Transverse colon (tissue), 3 donors: ENCODE measurements around the gene GTF3C1.

Experiments used
- EP300 ChIP-seq: sonication (generic); formaldehyde crosslinking; IDR thresholded peaks from one replicate; pipeline ENCODE4 v1.6.1; 2017; ENCODE audit warnings: antibody characterized with exemption, low read depth
- POLR2A ChIP-seq: fragments of 450-650 bp; IDR thresholded peaks from one replicate; pipeline ENCODE4 v1.6.1; 2016; ENCODE audit warnings: antibody characterized with exemption, mild to moderate bottlenecking, moderate library complexity
- TF ChIP-seq, protein P1 (sequence below), 5 experiments: fragments of 200-600 bp in 3 of 5; fragments of 450-650 bp in 2 of 5; sonication (generic) in 3 of 5; IDR thresholded peaks; 1 replicate in 2 of 5; 2 replicates in 3 of 5; pipeline ENCODE4 v1.5.1; 2016 to 2017; ENCODE audit warnings: antibody characterized with exemption in 5 of 5, inconsistent platforms in 3 of 5, mild to moderate bottlenecking in 2 of 5, moderate library complexity in 1 of 5

DNA sequence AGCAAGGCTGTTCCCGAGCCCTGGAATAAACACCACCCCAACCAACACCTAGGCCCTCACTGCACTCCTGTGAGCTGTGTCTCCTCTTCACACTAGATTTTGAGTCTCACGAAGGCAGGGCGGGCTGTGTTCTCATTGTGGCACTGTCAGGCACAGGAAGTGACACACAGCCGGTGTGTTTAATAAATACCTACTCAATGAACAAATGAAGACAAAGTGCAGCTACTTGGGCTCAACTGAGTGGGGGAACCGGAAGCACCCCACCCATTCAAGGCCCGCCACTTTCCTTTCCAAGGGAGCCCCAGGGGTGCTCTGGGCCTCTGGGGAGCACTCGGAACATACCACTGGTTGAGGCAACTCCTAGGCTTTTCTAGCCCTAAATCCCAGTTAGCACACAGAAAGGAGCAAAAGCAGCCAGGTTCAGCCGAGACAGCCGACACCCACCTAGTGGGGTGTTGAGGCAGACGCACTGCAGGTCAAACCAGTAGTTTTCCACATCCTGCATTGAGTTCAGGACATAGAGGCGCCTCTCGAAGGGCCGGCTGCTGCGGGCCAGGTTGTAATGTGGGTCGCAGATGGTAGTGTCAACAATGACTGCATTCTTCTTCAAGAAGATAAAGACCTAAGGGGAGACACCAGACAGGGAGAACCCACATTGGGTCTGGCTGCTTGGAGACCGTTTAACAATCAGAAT is 57.7 kb downstream of the GTF3C1 start:
- TF ChIP-seq, protein P1, sequence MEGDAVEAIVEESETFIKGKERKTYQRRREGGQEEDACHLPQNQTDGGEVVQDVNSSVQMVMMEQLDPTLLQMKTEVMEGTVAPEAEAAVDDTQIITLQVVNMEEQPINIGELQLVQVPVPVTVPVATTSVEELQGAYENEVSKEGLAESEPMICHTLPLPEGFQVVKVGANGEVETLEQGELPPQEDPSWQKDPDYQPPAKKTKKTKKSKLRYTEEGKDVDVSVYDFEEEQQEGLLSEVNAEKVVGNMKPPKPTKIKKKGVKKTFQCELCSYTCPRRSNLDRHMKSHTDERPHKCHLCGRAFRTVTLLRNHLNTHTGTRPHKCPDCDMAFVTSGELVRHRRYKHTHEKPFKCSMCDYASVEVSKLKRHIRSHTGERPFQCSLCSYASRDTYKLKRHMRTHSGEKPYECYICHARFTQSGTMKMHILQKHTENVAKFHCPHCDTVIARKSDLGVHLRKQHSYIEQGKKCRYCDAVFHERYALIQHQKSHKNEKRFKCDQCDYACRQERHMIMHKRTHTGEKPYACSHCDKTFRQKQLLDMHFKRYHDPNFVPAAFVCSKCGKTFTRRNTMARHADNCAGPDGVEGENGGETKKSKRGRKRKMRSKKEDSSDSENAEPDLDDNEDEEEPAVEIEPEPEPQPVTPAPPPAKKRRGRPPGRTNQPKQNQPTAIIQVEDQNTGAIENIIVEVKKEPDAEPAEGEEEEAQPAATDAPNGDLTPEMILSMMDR (IDR thresholded peaks at IDR 0.05): no peak
- TF ChIP-seq EP300: no peak
- no peak for TF ChIP-seq POLR2A
